ENCODE data around the gene ACADVL.

The ACADVL gene

DNA sequence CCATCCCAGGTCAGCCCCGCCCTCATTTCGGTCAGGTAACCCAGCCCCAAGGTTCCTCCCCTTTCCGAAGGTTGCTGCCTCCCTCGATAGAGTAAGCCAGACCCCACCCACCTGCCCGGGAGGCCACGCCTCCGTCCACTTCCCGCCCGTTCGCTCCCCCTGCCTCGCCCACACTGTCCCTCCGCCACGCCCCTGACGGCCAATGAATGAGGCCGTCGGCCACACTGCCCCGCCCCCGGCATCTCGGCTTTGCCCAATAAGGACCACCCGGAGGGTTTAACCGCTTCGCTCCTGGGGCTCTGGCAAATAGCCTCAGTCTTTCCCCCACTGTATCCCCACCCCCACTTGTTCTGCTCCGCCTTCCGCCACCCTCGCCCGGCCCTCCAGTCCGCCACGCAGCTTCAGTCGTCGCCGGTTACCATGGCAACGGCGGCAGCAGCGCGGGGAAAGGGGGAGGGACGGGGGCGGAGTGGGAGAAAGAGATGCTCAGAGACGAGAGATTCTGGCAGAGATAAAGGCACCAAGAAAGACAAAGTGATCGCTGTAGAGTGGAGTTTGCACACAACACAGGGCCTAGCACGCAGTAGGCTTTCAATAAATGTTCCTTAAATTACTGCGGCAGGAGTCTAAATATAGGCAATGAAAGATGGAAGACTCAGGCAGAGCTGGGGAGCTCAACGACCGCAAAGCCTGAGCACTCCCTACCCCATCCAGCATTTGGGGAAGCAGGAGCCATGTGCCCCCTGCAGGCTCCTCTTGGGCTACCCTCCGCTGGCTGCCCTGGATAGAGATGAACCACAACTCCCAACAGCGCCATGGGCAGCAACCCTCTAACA, 5.2 kb upstream of the ACADVL start:
- peak; percentile 99 for DNase-seq (ENCODE audit: extremely low read depth, insufficient read length)
- Histone ChIP-seq H3K4me3 (replicated peaks; ENCODE audit: low read depth, low read length) (peak overlapping the region; percentile 57), H3K27me3 (replicated peaks; ENCODE audit: control insufficient read depth, insufficient read depth, low read length) (no peaks in the 10 kb centered on the region), H3K36me3 (ENCODE audit: control insufficient read depth, insufficient read depth, low read length) (no peaks in the 10 kb centered on the region)
- TF ChIP-seq, protein P1, sequence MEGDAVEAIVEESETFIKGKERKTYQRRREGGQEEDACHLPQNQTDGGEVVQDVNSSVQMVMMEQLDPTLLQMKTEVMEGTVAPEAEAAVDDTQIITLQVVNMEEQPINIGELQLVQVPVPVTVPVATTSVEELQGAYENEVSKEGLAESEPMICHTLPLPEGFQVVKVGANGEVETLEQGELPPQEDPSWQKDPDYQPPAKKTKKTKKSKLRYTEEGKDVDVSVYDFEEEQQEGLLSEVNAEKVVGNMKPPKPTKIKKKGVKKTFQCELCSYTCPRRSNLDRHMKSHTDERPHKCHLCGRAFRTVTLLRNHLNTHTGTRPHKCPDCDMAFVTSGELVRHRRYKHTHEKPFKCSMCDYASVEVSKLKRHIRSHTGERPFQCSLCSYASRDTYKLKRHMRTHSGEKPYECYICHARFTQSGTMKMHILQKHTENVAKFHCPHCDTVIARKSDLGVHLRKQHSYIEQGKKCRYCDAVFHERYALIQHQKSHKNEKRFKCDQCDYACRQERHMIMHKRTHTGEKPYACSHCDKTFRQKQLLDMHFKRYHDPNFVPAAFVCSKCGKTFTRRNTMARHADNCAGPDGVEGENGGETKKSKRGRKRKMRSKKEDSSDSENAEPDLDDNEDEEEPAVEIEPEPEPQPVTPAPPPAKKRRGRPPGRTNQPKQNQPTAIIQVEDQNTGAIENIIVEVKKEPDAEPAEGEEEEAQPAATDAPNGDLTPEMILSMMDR (IDR thresholded peaks at IDR 0.05; ENCODE audit: insufficient read depth, low read length, poor library complexity, severe bottlenecking), result peak; percentile 72

DNA sequence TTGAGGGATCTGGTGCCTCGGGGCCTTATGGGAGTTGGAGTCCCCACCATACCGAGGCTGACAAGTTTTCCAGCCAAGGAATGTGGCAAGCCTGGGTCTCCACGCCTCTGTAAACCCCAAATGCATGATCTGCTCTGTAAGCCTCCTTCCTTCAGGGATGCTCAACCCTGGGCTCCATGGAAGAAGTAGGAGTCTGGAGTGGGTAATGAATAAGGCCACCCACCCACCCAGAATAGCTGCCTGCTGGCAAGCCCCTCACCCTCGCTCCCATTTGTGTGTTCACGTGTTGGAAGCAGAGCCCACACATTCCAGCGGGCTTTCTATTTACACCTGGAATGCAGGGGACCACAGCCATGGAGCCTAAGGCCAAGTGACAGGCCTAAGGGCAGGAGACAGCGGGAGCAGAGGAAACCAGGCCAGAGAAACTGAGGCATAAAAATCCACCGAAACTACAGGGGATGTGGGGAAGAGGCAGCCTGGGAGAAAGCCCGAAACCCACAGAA, 4.6 kb upstream of the ACADVL start:
- TF ChIP-seq, protein P1 (IDR thresholded peaks at IDR 0.05; ENCODE audit: insufficient read depth, low read length, poor library complexity, severe bottlenecking), result no peak
- Histone ChIP-seq H3K36me3 (ENCODE audit: control insufficient read depth, insufficient read depth, low read length) (no peaks in the 10 kb centered on the region), H3K27me3 (replicated peaks; ENCODE audit: control insufficient read depth, insufficient read depth, low read length) (no peaks in the 10 kb centered on the region), H3K4me3 (replicated peaks; ENCODE audit: low read depth, low read length) (no peak overlapping the region)
- DNase-seq (ENCODE audit: extremely low read depth, insufficient read length), result no peak

DNA sequence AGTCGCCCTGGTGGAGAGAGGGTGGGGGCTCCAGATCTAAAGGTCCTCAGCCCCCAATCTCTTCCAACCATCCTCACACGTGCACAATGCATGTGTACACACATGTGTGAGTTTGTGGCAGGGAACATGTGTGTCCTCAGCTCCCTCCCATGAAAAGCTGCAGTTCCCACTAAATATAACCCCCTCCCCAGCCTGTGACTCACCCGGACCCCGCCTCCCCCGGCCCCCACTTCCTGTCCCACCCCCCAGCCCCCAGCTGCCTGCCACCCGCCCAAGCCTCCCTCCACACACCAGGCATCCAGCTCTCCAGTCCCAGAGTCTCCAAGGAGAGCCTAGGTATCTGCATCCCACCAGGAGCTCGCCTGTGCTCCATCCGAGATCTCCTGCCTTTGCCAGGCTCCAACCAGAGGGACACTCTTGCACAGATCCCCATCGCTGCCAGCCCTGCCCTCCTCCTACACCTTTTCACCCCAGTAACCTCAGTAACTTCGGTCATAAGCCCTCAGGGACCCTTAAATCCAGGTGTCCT, 4.0 kb upstream of the ACADVL start:
- H3K36me3 ChIP-seq (ENCODE audit: control insufficient read depth, insufficient read depth, low read length), result no peaks in the 10 kb centered on the region
- no peaks in the 10 kb centered on the region for H3K27me3 ChIP-seq (replicated peaks; ENCODE audit: control insufficient read depth, insufficient read depth, low read length)
- no peak for DNase-seq (ENCODE audit: extremely low read depth, insufficient read length)
- TF ChIP-seq, protein P1 (IDR thresholded peaks at IDR 0.05; ENCODE audit: insufficient read depth, low read length, poor library complexity, severe bottlenecking), result no peak
- no peak overlapping the region for H3K4me3 ChIP-seq (replicated peaks; ENCODE audit: low read depth, low read length)

DNA sequence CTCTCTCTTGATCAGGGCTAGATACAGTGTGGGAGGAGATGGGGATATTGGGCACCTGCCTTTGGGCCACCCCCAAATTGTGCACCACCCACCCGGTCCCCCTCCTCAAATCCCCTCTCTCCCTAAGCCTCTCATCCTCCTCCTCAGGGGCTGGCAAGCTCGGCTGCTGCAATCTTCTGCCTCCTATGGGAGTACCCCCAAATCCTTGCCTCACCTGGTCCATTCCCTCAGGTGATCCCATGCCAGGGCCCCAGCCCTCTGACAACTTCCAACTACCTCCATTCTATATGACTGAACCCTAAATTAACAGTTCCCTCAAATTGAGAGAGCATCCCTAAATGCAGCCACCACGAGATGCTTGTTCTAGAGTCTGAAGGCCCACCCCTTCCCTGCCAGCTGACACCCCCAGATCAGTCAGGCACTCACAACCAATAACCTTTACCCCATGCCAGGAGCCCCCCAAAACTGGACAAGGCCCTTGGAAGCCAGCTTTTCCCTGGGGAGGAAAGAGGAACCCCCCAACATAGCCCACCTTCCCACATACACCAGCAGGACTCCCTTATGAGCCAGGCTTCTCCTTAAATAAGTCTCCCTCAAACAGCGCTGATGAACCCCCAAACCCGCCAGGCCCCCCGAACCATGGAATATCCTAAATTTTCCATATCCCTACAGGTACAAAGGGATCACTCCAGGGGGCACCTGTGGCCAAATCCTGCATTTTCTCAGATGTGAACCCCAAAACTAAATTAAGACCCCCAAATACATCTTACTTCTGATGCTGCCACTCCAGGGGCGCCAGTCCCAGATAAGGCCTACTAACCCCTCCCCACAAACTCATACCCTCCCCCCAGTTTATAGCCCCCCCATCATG, 3.3 kb upstream of the ACADVL start:
- H3K27me3 ChIP-seq (replicated peaks; ENCODE audit: control insufficient read depth, insufficient read depth, low read length), result no peaks in the 10 kb centered on the region
- H3K4me3 ChIP-seq (replicated peaks; ENCODE audit: low read depth, low read length), result no peak overlapping the region
- DNase-seq (ENCODE audit: extremely low read depth, insufficient read length), result no peak

More for the DNA sequence above, 3.3 kb upstream of the ACADVL start:
- TF ChIP-seq, protein P1 (IDR thresholded peaks at IDR 0.05; ENCODE audit: insufficient read depth, low read length, poor library complexity, severe bottlenecking), result no peak
- H3K36me3 ChIP-seq (ENCODE audit: control insufficient read depth, insufficient read depth, low read length), result no peaks in the 10 kb centered on the region
